Central memory CD8-positive, alpha-beta T cell (primary cell): ENCODE measurements around the gene KLC4.
"Not testable (repeated sequence)": the region's sequence is repeated elsewhere in the genome, so short reads cannot be mapped to it uniquely, and the experiment has no call there.

Experiments
- ATAC-seq: fragments of 150-1000 bp; cut with Tn5 transposase; replicated peaks from 2 replicates; pipeline ENCODE4 v1.10.0; 2022; ENCODE audit warnings: mild to moderate bottlenecking, moderate FRiP score, moderate number of reproducible peaks; ENCODE audit not compliant: poor library complexity, severe bottlenecking; ENCODE audit errors: extremely low read depth
- DNase-seq, 2 donors: peaks; one replicate each; pipeline ENCODE4 v3.0.0; 2021; ENCODE audit warnings: low spot score in 2 of 2
- H3K27ac Mint-ChIP-seq: one replicate; pipeline ENCODE4 v1.8.0; 2022; ENCODE audit warnings: low read depth, mild to moderate bottlenecking, moderate library complexity, mixed read lengths
- H3K27me3 Mint-ChIP-seq: one replicate; pipeline ENCODE4 v1.8.0; 2022; ENCODE audit warnings: mixed read lengths
- H3K36me3 Mint-ChIP-seq: one replicate; pipeline ENCODE4 v1.8.0; 2022; ENCODE audit warnings: mild to moderate bottlenecking, moderate library complexity, mixed read lengths; ENCODE audit not compliant: insufficient read depth
- H3K4me1 Mint-ChIP-seq: one replicate; pipeline ENCODE4 v1.8.0; 2022; ENCODE audit warnings: mixed read lengths
- H3K4me3 Mint-ChIP-seq: one replicate; pipeline ENCODE4 v1.8.0; 2022; ENCODE audit warnings: mild to moderate bottlenecking, moderate library complexity, mixed read lengths
- H3K9me3 Mint-ChIP-seq: one replicate; pipeline ENCODE4 v1.8.0; 2022; ENCODE audit warnings: mixed read lengths

KLC4 gene

DNA sequence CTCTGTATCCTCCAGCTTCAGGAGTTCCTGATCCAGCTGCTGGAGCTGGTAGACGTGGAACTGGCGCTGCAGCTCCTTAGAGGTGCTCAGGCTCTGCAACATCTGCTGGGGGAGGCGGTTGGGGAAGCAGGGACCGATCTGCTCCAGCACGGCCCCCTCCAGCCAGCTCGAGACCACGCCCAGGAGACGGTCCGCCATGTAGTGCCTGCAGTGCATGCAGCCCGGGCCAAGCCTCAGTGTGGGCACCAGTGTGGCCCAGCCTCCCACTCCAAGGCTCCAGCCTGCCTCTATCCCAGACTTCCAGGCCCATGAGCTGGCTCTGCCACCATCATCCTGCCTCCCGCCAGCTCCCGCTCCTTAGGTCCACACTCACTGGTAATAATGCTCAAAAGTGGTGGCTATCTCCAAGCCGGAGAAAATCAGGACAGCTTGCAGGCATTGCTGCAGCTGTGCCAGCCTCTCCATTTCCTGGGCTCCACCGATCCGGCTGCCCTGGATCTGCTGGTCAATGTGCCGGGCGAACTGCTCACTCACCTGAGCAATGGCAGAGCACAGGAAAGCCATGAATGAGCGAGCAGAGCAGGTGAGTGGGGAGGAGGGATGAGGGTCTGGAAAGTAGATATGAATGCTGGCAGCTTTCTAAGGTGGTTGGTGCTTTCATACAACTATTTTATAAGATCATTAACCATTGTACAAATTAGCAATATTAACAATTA lies 18.7 kb upstream of the KLC4 start:
- Mint-ChIP-seq H3K36me3 (peaks cover 17% of the 10 kb centered on the region), H3K9me3 (no peaks in the 10 kb centered on the region), H3K27ac (peak overlapping the region; percentile 56), H3K4me1 (no peaks in the 10 kb centered on the region), H3K27me3 (no peaks in the 10 kb centered on the region), H3K4me3 (no peak overlapping the region)
- no peak for DNase-seq
- no peak for ATAC-seq

- not testable (repeated sequence) for H3K9me3 Mint-ChIP-seq, H3K4me3 Mint-ChIP-seq, DNase-seq, H3K27me3 Mint-ChIP-seq, H3K4me1 Mint-ChIP-seq, ATAC-seq
- H3K36me3 Mint-ChIP-seq = peaks cover 17% of the 10 kb centered on the region
- peak overlapping the region; percentile 72 for H3K27ac Mint-ChIP-seq
Measured at GRCh38 chr6:43041475-43041874, 18.0 kb upstream of the KLC4 start.

DNA sequence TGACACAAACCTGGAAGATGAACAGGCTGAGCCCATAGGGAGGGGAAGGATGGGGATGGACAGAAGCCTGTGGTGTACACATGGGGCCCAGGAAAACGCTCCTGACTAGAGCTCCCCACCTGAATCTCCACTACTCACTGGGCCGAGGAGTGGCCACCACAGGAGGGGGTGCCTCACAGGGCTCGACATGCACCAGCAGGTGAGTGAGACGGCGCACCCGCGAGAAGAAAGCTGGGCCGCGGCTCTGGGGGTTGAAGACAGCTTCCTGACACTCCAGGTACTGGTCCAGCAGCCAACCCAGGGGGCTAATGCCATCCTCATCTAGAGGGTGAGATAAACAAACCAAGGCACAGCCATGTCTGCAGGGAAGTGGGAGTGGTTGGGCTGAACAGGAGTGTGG lies 16.1 kb upstream of the KLC4 start:
- H3K4me3 Mint-ChIP-seq = no peak overlapping the region
- DNase-seq (no peak), ATAC-seq (no peak)
- no peak overlapping the region for H3K27ac Mint-ChIP-seq
- H3K4me1 Mint-ChIP-seq = no peaks in the 10 kb centered on the region
- peaks cover 18% of the 10 kb centered on the region for H3K36me3 Mint-ChIP-seq
- H3K9me3 Mint-ChIP-seq = no peaks in the 10 kb centered on the region
- H3K27me3 Mint-ChIP-seq = no peaks in the 10 kb centered on the region

- no peak for DNase-seq
- Mint-ChIP-seq H3K4me1 (peaks cover 3% of the 10 kb centered on the region), H3K27me3 (no peaks in the 10 kb centered on the region), H3K4me3 (no peak overlapping the region), H3K36me3 (peaks cover 20% of the 10 kb centered on the region), H3K27ac (peak overlapping the region; percentile 24), H3K9me3 (no peaks in the 10 kb centered on the region)
- ATAC-seq = no peak
Measured at GRCh38 chr6:43045371-43045930, 14.0 kb upstream of the KLC4 start.

DNA sequence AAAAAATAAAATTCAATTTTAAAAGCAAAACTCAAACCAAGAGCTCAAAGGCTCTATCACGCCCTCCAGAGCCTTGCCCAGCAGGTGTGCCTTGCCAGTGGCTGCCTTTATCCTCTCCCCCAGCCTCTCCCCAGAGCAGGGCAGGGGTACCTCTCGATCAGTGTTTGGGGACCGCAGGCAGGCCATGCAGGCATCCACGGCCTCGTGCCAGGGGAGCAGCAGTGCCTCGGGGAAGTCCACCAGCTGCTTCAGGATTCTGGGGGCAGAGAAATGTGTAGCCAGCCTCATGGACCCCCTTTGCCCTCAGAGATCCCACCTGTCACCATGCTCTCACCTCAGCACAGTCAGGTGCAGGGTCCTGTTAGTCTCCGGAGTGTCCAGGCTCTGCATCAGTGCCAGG lies 11.4 kb upstream of the KLC4 start:
- H3K9me3 Mint-ChIP-seq = no peaks in the 10 kb centered on the region
- H3K27ac Mint-ChIP-seq = no peak overlapping the region
- H3K4me1 Mint-ChIP-seq = peaks cover 24% of the 10 kb centered on the region
- no peaks in the 10 kb centered on the region for H3K27me3 Mint-ChIP-seq
- H3K4me3 Mint-ChIP-seq = no peak overlapping the region
- no peak for ATAC-seq
- no peak for DNase-seq
- peaks cover 26% of the 10 kb centered on the region for H3K36me3 Mint-ChIP-seq

DNA sequence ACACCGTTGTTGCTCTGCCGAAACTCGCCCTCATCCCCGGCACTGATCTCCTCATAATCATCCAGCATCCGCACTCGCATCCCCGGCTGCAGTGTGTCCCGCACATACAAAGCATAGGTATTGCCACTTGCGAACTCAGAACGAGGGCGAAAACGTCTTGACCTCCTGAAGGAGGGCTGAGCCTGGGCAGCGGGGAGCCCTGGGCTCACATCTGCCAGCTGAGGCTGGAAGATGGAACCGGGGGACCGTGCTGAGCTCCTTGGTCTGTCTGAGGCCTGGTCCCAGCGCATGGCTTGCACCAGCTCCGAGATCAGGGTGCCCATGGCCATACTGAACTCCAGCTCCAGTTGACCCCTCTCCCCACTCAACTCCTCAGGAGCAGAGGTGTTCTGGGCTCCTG lies 8.4 kb upstream of the KLC4 start:
- Mint-ChIP-seq H3K27me3 (no peaks in the 10 kb centered on the region), H3K27ac (no peak overlapping the region), H3K4me1 (peaks cover 38% of the 10 kb centered on the region), H3K9me3 (no peaks in the 10 kb centered on the region), H3K4me3 (no peak overlapping the region), H3K36me3 (peaks cover 32% of the 10 kb centered on the region)
- DNase-seq = no peak
- ATAC-seq = no peak

- Mint-ChIP-seq H3K9me3 (no peaks in the 10 kb centered on the region), H3K27ac (peak overlapping the region; percentile 91), H3K36me3 (peaks cover 37% of the 10 kb centered on the region), H3K27me3 (no peaks in the 10 kb centered on the region), H3K4me3 (peak overlapping the region; percentile 93), H3K4me1 (peaks cover 38% of the 10 kb centered on the region)
- DNase-seq (no peak), ATAC-seq (no peak)
Measured at GRCh38 chr6:43052225-43052841, 7.1 kb upstream of the KLC4 start.

DNA sequence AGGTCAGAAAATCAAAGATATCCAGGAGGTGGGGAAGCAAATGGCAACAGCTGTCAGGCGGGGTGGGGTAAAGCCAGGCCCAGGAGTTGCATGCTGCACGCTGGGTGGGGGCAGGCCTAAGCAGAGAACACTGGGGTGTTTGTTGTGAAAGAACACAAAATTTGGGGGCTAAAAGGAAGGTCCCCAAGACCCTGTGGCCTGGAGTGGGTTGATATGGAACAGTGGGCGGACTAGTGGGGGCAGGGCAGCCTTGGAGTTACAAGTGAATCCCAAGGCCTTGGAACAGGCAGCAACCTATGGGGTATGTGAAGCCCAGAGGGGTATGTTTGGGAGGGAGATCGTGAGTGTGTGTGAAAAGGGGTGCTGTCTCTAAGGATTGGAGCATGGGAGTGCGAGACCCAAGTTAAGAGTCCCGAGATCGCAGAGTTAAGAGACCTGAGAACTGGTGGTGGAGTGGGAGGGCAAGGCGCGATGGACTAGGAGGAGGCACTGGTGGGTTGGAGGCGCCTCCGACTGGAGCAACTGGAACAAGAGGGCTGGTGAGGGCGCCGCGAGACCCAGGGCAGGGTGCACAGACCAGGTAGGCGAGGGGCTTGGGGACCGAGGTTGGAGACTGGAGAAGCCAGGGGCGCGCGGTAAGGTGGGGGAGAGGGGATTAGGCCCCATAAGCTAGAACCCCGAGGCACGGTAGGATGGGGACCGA lies 6.4 kb upstream of the KLC4 start:
- Mint-ChIP-seq H3K4me1 (peaks cover 40% of the 10 kb centered on the region), H3K9me3 (no peaks in the 10 kb centered on the region), H3K27ac (peak overlapping the region; percentile 91), H3K27me3 (no peaks in the 10 kb centered on the region), H3K36me3 (peaks cover 37% of the 10 kb centered on the region), H3K4me3 (peak overlapping the region; percentile 93)
- DNase-seq (no peak), ATAC-seq (peak; percentile 8)

DNA sequence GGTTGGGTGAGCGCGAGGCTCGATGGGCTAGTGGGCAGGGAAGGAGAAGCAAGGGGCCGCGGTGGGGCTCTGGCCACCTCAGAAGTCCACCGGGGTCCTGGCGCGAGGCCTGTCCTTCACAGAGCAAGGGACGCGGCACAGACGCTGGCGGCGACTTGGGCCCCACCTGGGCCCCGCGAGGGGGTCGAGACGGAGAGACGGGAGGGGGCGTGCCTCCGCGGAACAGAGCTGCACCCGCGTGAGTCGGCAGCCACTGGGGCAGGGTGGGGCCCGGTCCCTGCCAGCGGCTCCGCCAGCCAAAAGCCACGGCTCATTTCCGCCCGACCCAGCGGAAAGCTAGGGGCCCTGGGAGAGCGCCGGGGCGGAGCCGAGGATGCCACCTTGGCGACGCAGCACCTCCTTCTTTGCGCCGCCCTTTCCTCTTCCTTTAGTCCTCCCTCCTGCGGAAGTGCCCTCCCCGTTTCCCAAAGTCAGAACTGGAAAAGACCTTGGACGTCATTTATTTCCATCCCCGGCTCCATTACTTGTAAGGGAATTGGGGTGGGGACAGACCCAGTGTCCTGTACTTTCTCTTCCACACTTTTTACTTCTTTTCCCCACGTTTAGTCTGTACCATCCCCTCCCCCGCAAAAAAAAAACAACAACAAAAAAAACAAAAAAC lies 5.8 kb upstream of the KLC4 start, which contains the start of gene CUL7:
Gene CUL7 (minus strand): TSS at position 307 of the 661 bp plus-strand sequence. CDS start 1,063 bp downstream, outside the sequence.
- peak within 1 kb of the TSS; percentile 93 for H3K4me3 Mint-ChIP-seq
- ATAC-seq (peak; percentile 100), DNase-seq (peak; percentile 72 to 76)
- H3K9me3 Mint-ChIP-seq = no peaks in the 10 kb centered on the region
- no peaks in the 10 kb centered on the region for H3K27me3 Mint-ChIP-seq
- H3K36me3 Mint-ChIP-seq = peaks cover 37% of the 10 kb centered on the region
- peak within 1 kb of the TSS; percentile 91 for H3K27ac Mint-ChIP-seq
- H3K4me1 Mint-ChIP-seq = peaks cover 47% of the 10 kb centered on the region

GRCh38 chr6:43054206-43054943 lies 5.1 kb upstream of the KLC4 start:
- ATAC-seq = no peak
- H3K9me3 Mint-ChIP-seq = no peaks in the 10 kb centered on the region
- peaks cover 53% of the 10 kb centered on the region for H3K4me1 Mint-ChIP-seq
- peak overlapping the region; percentile 91 for H3K27ac Mint-ChIP-seq
- H3K36me3 Mint-ChIP-seq = peaks cover 35% of the 10 kb centered on the region
- peak overlapping the region; percentile 93 for H3K4me3 Mint-ChIP-seq
- no peak for DNase-seq
- H3K27me3 Mint-ChIP-seq = no peaks in the 10 kb centered on the region

GRCh38 chr6:43055966-43056365 lies 3.5 kb upstream of the KLC4 start:
- Mint-ChIP-seq H3K27me3 (no peaks in the 10 kb centered on the region), H3K9me3 (no peaks in the 10 kb centered on the region), H3K27ac (peak overlapping the region; percentile 14), H3K4me3 (no peak overlapping the region), H3K4me1 (peaks cover 61% of the 10 kb centered on the region), H3K36me3 (peaks cover 33% of the 10 kb centered on the region)
- DNase-seq (no peak), ATAC-seq (no peak)

DNA sequence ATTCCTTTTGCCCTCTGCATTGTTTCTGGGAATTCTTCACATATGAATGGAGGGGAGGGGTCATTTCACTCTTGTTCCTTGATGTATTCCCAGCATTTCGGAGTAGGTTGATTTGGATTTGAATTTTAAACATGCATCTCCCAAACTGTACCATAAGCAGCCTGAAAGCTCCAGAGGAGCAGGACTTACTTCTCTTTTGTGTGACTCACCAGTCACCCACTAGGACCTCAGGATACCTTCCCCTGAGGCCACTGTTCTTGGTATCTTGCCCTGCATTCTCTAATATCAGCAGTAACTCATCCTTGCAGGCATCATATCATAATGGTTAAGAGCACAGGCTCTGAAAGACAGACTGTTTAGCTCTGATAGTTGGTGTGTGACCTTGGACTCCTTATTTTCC lies 900 bp upstream of the KLC4 start:
- Mint-ChIP-seq H3K36me3 (peaks cover 26% of the 10 kb centered on the region), H3K27ac (peak overlapping the region; percentile 98), H3K9me3 (no peaks in the 10 kb centered on the region), H3K27me3 (no peaks in the 10 kb centered on the region), H3K4me3 (peak overlapping the region; percentile 93), H3K4me1 (peaks cover 50% of the 10 kb centered on the region)
- no peak for DNase-seq
- no peak for ATAC-seq
